DMS79 treated with DMSO at 0.1 percent for 48 hours (cell line): ENCODE results near the gene MAN1A1.

Experiments
- DNase-seq: peaks from one replicate; lab custom pipeline; 2025; lab: John Stamatoyannopoulos, UW

MAN1A1 gene

GRCh38 chr6:119140196-119141140 lies 209.1 kb downstream of the MAN1A1 start:
- DNase-seq = no peak

GRCh38 chr6:119138906-119139541 lies 210.5 kb downstream of the MAN1A1 start:
- no peak for DNase-seq

GRCh38 chr6:119137194-119138072 lies 212.1 kb downstream of the MAN1A1 start:
- no peak for DNase-seq

- DNase-seq = no peak
Measured at GRCh38 chr6:119134752-119135151, 214.8 kb downstream of the MAN1A1 start.

- no peak for DNase-seq
Measured at GRCh38 chr6:119133400-119133799, 216.2 kb downstream of the MAN1A1 start.

- no peak for DNase-seq
Measured at GRCh38 chr6:119132261-119132981, 217.1 kb downstream of the MAN1A1 start.

GRCh38 chr6:119129968-119130484 lies 219.5 kb downstream of the MAN1A1 start:
- DNase-seq = no peak

- peak; percentile 57 for DNase-seq
Measured at GRCh38 chr6:119129148-119129967, 220.2 kb downstream of the MAN1A1 start.

GRCh38 chr6:119128252-119128912 lies 221.2 kb downstream of the MAN1A1 start:
- DNase-seq = no peak

- no peak for DNase-seq
Measured at GRCh38 chr6:119127627-119128026, 221.9 kb downstream of the MAN1A1 start.
